Activated naive CD4-positive, alpha-beta T cell treated with anti-CD3 and anti-CD28 coated beads, Interleukin-2, amount 50 U/mL, for 24 hours (primary cell): ENCODE results near the gene CSGALNACT2.

Experiments
- H3K27ac Mint-ChIP-seq: one replicate; pipeline ENCODE4 v1.8.0; 2021; ENCODE audit warnings: mild to moderate bottlenecking, mixed read lengths
- H3K27me3 Mint-ChIP-seq: one replicate; pipeline ENCODE4 v1.8.0; 2021; ENCODE audit warnings: mixed read lengths
- H3K36me3 Mint-ChIP-seq: one replicate; pipeline ENCODE4 v1.8.0; 2021; ENCODE audit warnings: mixed read lengths
- H3K4me1 Mint-ChIP-seq: one replicate; pipeline ENCODE4 v1.8.0; 2021; ENCODE audit warnings: mixed read lengths
- H3K4me3 Mint-ChIP-seq: one replicate; pipeline ENCODE4 v1.8.0; 2021; ENCODE audit warnings: mild to moderate bottlenecking, mixed read lengths
- H3K9me3 Mint-ChIP-seq: one replicate; pipeline ENCODE4 v1.8.0; 2021; ENCODE audit warnings: mixed read lengths

The CSGALNACT2 gene

DNA sequence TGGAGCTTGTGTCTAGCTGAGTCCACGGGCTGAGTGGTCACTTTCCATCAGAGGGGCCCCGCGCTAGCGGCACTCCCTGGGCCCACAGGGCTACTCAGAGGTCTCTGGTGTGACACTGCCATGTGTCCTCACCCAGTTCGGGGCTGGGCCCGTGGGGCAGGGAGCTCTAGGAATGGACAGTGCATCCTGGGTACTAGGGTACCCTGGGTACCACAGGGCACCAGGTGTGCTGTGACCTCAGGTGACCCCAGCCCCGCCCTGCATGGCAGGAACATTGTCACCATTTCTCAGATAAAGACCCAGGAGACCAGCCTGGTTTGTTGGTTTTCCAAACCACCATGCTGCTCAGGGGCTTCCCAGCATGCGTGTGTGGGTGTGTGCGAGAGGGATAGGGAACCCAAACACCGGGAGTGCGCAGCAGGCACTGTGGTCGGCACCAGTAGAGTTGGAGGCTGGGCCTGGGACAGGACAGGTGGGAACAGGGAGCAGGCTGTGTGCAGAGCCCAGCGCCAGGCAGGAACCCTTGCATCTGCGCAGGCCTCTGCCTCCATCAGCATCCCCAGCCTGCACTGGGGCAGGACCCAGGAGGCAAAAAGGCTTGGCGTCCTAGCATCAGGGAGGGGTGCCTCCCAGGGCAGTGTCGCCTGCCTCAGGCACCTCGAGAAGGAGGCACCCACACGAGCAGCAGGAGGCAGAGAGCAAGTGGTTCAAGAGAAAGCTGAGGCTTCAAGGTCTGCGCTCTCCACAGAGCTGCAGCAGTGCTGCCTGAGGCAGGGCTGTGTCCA lies 19.4 kb upstream of the CSGALNACT2 start:
- peak overlapping the region; percentile 89 for H3K27ac Mint-ChIP-seq
- H3K27me3 Mint-ChIP-seq, result no peaks in the 10 kb centered on the region
- H3K9me3 Mint-ChIP-seq, result no peaks in the 10 kb centered on the region
- no peak overlapping the region for H3K4me3 Mint-ChIP-seq
- peaks cover 23% of the 10 kb centered on the region for H3K4me1 Mint-ChIP-seq
- no peaks in the 10 kb centered on the region for H3K36me3 Mint-ChIP-seq

DNA sequence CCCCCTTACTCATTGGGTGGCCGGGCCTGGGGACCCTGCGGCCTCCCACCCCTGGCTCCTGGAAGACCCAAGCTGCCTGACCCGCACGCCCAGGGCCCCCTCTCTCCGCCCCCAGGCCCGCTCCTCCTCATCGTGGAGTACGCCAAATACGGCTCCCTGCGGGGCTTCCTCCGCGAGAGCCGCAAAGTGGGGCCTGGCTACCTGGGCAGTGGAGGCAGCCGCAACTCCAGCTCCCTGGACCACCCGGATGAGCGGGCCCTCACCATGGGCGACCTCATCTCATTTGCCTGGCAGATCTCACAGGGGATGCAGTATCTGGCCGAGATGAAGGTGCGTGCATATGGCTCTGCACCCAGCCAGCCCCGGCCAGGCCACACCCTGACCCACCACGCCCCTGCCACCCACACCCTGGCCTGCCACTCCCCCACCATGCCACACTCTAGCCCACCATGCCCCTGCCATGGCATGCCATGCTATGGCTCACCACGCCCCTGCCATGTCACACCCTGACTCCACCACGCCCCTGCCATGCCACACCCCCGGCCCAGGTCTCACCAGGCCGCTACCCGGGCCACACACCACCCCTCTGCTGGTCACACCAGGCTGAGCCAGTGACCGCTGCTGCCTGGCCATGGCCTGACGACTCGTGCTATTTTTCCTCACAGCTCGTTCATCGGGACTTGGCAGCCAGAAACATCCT lies 18.7 kb upstream of the CSGALNACT2 start:
- H3K4me3 Mint-ChIP-seq, result no peak overlapping the region
- H3K36me3 Mint-ChIP-seq, result no peaks in the 10 kb centered on the region
- H3K9me3 Mint-ChIP-seq, result no peaks in the 10 kb centered on the region
- H3K4me1 Mint-ChIP-seq, result peaks cover 23% of the 10 kb centered on the region
- no peaks in the 10 kb centered on the region for H3K27me3 Mint-ChIP-seq
- no peak overlapping the region for H3K27ac Mint-ChIP-seq

DNA sequence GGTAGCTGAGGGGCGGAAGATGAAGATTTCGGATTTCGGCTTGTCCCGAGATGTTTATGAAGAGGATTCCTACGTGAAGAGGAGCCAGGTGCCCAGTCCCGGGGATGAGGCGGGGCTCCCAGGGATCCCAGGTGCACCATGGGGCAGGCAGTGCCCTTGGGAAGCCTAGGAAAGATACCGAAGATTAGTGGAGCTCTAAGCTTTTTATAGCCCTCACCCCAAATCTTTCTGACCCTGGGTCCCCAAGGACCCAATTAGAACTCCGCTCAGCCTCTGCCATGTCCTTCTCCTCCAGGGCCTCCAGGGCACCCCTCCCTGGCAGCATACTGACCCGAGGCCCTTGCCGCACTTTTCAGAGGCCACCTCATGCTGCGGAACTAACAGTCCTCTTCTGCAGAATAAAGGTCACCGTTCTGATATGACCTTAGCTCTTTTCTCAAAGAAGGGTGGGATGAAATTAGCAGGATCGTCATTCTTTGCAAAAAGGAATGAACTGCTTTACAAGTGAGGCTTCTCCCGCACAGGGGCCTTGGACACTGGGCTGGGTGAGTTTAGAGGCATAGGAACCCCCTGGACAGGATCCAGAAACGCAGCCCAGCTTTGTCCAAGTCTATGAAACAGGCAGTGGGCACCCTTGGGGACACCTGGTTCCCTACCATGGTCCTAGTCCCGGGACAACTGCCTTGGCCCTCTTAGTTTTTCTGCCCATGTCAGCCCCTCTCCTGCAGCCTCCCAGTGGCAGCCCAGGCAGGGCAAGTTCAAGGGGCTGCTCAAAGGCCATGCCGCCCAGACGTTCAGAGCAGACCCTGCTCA lies 17.9 kb upstream of the CSGALNACT2 start:
- peaks cover 23% of the 10 kb centered on the region for H3K4me1 Mint-ChIP-seq
- H3K36me3 Mint-ChIP-seq, result no peaks in the 10 kb centered on the region
- H3K9me3 Mint-ChIP-seq, result no peaks in the 10 kb centered on the region
- no peaks in the 10 kb centered on the region for H3K27me3 Mint-ChIP-seq
- peak overlapping the region; percentile 75 for H3K27ac Mint-ChIP-seq
- peak overlapping the region; percentile 27 for H3K4me3 Mint-ChIP-seq

DNA sequence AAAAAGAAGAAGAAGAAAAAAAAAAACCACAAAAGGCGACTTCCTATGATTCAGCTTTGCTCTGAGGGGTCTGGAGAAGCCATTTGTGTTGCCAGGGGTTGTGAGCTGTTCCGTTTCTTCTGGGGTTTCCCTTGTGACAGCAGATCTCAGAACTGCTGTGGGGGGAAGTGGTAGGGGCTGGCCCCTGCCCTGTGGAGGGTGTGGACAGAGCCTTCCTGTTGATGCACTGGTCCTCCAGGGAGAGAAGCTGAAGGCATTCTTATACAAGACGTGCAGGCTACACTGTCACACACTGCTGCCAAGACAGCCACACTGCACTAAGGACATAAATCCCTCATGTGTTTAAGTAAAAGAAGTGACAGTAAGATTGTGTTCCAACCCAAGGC lies 17.3 kb upstream of the CSGALNACT2 start:
- H3K4me3 Mint-ChIP-seq, result peak overlapping the region; percentile 57
- H3K36me3 Mint-ChIP-seq, result no peaks in the 10 kb centered on the region
- H3K27me3 Mint-ChIP-seq, result no peaks in the 10 kb centered on the region
- H3K4me1 Mint-ChIP-seq, result peaks cover 23% of the 10 kb centered on the region
- peak overlapping the region; percentile 75 for H3K27ac Mint-ChIP-seq
- H3K9me3 Mint-ChIP-seq, result no peaks in the 10 kb centered on the region

DNA sequence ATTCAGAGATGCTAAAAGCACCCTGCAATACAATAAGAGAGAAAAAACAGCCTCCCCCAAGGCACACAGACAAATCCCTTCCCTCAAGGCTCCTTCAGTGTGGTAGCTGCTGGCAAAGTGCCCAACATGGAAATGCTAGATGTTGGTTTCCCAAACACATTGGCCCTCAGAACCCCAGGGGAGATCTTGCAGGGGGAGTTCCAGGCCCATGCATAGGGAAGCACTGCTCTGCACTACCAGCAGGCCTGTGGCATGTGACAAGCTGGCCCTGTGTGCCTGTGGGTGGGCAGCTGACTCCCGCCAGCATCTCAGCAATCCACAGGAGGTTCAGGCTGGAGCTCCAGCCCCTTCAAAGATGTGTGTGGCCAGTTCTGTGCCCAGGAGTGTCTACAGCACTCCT lies 16.8 kb upstream of the CSGALNACT2 start:
- Mint-ChIP-seq H3K27me3 (no peaks in the 10 kb centered on the region), H3K9me3 (no peaks in the 10 kb centered on the region), H3K4me3 (no peak overlapping the region), H3K27ac (no peak overlapping the region), H3K4me1 (peaks cover 23% of the 10 kb centered on the region), H3K36me3 (no peaks in the 10 kb centered on the region)

DNA sequence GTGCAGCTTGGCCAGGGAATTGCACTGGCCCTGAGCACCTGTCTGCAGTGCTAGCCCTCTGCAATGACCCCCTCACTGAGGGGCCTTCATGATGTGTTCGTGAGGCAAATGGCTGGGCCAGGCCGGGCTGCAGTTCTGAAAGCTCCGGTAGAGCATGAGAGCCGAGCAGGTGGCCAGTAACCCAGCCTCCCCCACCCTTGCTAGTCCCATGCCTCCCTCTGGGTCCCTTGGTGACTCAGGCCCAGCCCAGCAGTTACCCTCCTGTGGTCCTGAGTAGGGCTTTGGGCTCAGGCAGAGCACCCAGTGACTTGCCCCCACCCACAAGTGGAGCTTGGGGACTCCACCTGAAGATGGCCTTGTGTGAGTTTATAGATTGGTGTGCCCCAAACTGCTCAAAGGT lies 16.1 kb upstream of the CSGALNACT2 start:
- Mint-ChIP-seq H3K4me1 (peaks cover 23% of the 10 kb centered on the region), H3K36me3 (no peaks in the 10 kb centered on the region), H3K27me3 (no peaks in the 10 kb centered on the region), H3K27ac (no peak overlapping the region), H3K9me3 (no peaks in the 10 kb centered on the region), H3K4me3 (no peak overlapping the region)

DNA sequence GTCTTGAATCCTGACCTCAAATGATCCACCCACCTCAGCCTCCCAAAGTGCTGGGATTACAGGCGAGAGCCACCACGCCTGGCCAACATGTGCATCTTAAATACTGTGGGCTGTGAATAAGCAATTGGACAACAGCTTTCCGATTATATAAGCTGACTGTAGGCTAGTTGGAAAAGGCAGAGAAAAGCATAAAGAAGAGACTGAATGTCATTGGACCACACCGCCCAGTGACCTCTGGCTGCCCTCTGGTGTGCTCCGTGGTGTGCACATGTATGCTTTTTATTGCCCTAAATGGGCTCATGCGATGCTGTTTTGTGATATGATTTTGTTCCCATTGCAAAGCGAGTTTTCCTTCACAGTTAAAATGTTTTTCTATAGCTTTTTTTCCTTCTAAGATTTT lies 15.4 kb upstream of the CSGALNACT2 start:
- Mint-ChIP-seq H3K27ac (no peak overlapping the region), H3K27me3 (no peaks in the 10 kb centered on the region), H3K4me3 (no peak overlapping the region), H3K9me3 (no peaks in the 10 kb centered on the region), H3K36me3 (no peaks in the 10 kb centered on the region), H3K4me1 (peaks cover 23% of the 10 kb centered on the region)

DNA sequence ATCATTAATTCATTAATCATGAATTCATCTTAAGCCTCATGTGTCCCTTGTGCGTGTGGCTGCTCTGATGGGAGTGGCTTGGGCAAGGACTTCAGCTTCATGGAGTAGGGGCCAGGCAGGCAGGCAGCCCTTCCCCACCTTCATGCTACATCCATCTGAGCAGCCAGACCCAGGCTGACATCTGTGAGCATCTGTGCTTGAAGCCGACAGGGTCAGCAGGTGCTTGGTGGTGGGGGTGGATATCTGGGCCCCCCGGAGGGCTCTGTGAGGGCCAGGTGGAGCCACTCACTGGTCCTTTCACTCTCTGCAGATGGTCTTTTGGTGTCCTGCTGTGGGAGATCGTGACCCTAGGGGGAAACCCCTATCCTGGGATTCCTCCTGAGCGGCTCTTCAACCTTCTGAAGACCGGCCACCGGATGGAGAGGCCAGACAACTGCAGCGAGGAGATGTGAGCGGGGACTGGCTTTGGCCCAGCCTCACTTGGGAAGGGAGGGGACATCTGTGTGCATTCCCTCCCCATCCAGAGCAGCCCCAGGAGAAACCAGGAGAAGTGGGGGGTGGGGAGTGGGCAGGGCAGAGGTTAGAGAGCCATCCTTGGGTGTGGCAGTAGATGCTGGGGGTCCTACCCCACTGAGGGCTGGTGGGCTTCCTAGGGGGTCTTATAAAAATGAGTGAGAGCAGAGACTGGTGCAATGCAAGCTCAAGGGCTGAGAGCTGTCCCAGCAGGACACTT lies 14.7 kb upstream of the CSGALNACT2 start:
- Mint-ChIP-seq H3K4me3 (no peak overlapping the region), H3K27me3 (no peaks in the 10 kb centered on the region), H3K9me3 (no peaks in the 10 kb centered on the region), H3K4me1 (peaks cover 23% of the 10 kb centered on the region), H3K27ac (no peak overlapping the region), H3K36me3 (no peaks in the 10 kb centered on the region)

DNA sequence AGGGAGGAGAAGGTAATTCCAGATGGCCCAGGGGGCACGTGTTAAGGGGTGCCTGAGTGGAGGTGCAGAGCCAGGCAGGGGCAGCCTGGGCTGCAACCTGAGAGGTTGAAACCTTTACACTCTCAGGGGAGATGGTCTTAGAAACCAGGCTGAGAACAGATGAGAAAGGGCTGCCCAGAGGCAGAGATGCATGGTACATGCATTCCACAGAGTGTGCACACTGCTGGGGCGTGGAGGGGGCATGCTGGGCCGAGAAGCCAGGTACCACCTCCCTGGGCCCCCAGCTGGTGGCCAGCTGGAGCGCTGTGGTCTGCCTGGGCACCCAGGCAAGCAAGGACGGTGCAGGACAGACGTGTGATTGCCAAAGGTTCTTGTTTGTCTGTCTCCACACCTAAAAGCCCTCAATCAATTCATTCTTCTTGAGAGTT lies 14.1 kb upstream of the CSGALNACT2 start:
- Mint-ChIP-seq H3K27me3 (no peaks in the 10 kb centered on the region), H3K27ac (no peak overlapping the region), H3K36me3 (no peaks in the 10 kb centered on the region), H3K9me3 (no peaks in the 10 kb centered on the region), H3K4me1 (peaks cover 23% of the 10 kb centered on the region), H3K4me3 (no peak overlapping the region)

DNA sequence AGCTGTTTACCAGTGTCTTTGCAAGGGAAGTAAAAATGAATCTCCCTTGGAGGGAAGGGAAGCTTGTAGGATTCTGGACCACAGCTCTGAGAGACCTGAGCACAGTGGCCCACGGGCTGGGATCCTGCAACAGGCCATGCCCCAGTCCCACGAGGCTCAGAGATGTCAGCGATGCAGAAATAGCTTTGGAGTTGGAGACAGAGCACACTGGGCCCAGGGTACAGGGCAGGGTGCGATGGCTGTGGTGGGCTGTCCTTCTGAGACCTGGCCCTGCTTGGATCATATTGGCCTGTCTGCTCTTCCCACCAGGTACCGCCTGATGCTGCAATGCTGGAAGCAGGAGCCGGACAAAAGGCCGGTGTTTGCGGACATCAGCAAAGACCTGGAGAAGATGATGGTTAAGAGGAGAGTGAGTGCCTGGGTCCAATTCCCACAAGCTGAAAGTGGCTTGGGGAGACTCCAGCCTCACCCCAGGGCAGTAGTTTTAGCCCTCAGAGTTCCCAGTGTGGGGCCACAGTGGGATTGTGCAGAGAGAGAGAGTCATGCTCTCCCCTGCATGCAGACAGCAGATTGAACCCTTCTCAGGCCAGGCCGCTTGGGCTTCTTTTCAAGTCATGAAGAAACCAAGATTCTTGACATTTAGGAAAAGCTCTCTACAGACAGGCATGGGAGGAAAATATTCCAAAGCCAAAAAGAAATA lies 13.5 kb upstream of the CSGALNACT2 start:
- H3K27me3 Mint-ChIP-seq, result no peaks in the 10 kb centered on the region
- no peak overlapping the region for H3K27ac Mint-ChIP-seq
- H3K4me3 Mint-ChIP-seq, result no peak overlapping the region
- H3K9me3 Mint-ChIP-seq, result no peaks in the 10 kb centered on the region
- H3K36me3 Mint-ChIP-seq, result no peaks in the 10 kb centered on the region
- peaks cover 23% of the 10 kb centered on the region for H3K4me1 Mint-ChIP-seq

DNA sequence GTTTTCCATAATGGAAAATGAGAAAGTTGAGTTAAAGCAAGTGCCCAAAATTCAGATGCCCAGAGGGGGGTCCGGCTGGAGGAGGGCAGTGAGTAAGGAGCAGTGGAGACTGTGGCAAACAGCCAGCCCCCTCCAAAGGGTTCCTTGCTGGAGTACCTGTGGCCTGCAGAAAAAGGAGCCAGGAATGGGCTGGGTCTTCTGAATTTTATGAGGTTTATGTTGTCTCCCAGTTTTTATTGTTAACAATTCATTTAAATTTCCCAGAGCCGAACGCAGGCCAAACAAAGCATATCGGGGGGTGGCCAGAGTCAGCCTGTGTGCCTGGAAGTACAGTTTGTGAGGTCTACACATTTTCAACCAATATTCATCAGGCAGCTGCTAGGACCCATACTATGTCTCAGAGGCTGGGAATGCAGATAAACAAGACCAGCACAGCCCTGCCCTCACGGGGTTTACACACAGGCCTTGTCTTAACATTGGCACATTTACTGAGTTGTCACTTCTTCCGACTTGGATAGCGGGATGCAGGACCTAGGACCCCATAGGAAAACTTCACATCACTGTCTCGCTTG lies 12.9 kb upstream of the CSGALNACT2 start:
- Mint-ChIP-seq H3K27ac (no peak overlapping the region), H3K9me3 (no peaks in the 10 kb centered on the region), H3K27me3 (no peaks in the 10 kb centered on the region)

DNA sequence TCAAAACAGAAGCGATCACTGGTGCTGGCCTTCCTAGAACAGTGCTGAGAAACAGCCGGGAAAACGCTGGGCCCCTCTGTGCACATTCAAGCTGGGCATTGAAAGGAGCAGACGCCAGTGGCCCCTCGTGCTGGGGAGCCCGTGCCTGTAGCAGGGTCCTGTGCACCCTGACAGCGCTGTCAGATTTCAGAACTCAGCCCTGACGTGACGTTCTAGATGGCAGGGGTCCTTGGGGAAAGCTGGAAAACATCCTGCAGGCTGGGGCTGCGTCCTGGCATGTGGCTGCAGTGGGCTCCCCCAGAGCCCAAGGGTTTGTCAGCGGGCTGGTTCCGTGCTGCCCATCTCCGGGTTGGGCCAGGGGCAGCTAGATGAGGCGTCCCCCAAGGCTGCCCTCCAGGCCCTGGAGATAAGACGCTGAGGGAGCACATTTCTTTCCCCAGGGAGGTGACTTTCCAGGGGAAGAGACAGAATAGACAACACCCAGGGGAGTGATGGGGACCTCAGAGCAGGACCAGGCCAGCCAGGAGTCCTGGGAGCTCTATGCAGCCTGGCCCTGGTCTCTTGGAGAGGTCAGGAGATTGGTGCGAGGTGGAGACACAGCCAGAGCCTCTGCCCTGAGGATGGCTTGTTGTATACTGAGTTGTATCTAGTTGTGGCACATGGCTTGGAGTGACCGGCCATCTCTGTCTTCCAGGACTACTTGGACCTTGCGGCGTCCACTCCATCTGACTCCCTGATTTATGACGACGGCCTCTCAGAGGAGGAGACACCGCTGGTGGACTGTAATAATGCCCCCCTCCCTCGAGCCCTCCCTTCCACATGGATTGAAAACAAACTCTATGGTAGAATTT lies 12.1 kb upstream of the CSGALNACT2 start:
- no peak overlapping the region for H3K27ac Mint-ChIP-seq
- H3K36me3 Mint-ChIP-seq, result no peaks in the 10 kb centered on the region
- H3K4me3 Mint-ChIP-seq, result no peak overlapping the region
- no peaks in the 10 kb centered on the region for H3K27me3 Mint-ChIP-seq
- peaks cover 13% of the 10 kb centered on the region for H3K4me1 Mint-ChIP-seq
- no peaks in the 10 kb centered on the region for H3K9me3 Mint-ChIP-seq

More for the DNA sequence above, 12.9 kb upstream of the CSGALNACT2 start:
- Mint-ChIP-seq H3K36me3 (no peaks in the 10 kb centered on the region), H3K4me1 (peaks cover 21% of the 10 kb centered on the region), H3K4me3 (no peak overlapping the region)

DNA sequence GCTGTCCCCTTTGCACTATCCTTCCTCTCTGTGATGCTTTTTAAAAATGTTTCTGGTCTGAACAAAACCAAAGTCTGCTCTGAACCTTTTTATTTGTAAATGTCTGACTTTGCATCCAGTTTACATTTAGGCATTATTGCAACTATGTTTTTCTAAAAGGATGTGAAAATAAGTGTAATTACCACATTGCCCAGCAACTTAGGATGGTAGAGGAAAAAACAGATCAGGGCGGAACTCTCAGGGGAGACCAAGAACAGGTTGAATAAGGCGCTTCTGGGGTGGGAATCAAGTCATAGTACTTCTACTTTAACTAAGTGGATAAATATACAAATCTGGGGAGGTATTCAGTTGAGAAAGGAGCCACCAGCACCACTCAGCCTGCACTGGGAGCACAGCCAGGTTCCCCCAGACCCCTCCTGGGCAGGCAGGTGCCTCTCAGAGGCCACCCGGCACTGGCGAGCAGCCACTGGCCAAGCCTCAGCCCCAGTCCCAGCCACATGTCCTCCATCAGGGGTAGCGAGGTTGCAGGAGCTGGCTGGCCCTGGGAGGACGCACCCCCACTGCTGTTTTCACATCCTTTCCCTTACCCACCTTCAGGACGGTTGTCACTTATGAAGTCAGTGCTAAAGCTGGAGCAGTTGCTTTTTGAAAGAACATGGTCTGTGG lies 11.4 kb upstream of the CSGALNACT2 start:
- Mint-ChIP-seq H3K27me3 (no peaks in the 10 kb centered on the region), H3K9me3 (no peaks in the 10 kb centered on the region), H3K27ac (peak overlapping the region; percentile 46), H3K36me3 (no peaks in the 10 kb centered on the region), H3K4me1 (peaks cover 5% of the 10 kb centered on the region), H3K4me3 (no peak overlapping the region)
